ENCODE data around the gene CD48. TPM values are rescaled to one million over a fixed set of nuclear protein-coding genes. Genes with fewer than 3 reads are reported as not detected.

Gene CD48
- total and polyA plus RNA-seq, 2 donors (not counting 1 experiment from before 2014, with no cell fraction given), result 252 to 428 TPM

- no peaks in the 10 kb centered on the region for H3K9me3 ChIP-seq (ENCODE audit: control extremely low read depth in 1 of 3, control insufficient read depth in 2 of 3, insufficient read depth in 1 of 3, low read length in 2 of 3)
Measured at GRCh38 chr1:160645386-160646130, 66.1 kb downstream of the CD48 start.

More at GRCh38 chr1:160645386-160646130, 66.1 kb downstream of the CD48 start:
- Histone ChIP-seq H3K4me3 (ENCODE audit: control extremely low read depth in 1 of 5, extremely low read depth in 1 of 5, insufficient read depth in 1 of 5, low read depth in 2 of 5, low read length in 4 of 5) (peak overlapping the region; percentile 56 to 86 (median 78)), H4K20me1 (ENCODE audit: control insufficient read depth, insufficient read depth, low read length, poor library complexity, severe bottlenecking) (no peaks in the 10 kb centered on the region), H3K4me2 (replicated peaks; ENCODE audit: low read depth, low read length, poor library complexity, severe bottlenecking) (peak overlapping the region; percentile 79), H3K27me3 (replicated peaks in 1 of 4; ENCODE audit: control extremely low read depth in 1 of 4, control insufficient read depth in 3 of 4, insufficient read depth in 4 of 4, low read length in 3 of 4) (no peaks in the 10 kb centered on the region), H2AFZ (ENCODE audit: insufficient read depth, low read depth, low read length, poor library complexity, severe bottlenecking) (peak overlapping the region; percentile 59), H3K36me3 (replicated peaks in 1 of 2; ENCODE audit: control extremely low read depth in 1 of 2, control insufficient read depth in 1 of 2, extremely low read depth in 1 of 2, insufficient read depth in 2 of 2, low read length in 1 of 2) (peaks cover 0 to 11% of the 10 kb centered on the region in 2 experiments), H3K9ac (ENCODE audit: low read length) (peak overlapping the region; percentile 76), H3K27ac (ENCODE audit: low read length in 2 of 2) (peak overlapping the region; percentile 73 to 93), H3K4me1 (ENCODE audit: control insufficient read depth in 2 of 2, insufficient read depth in 2 of 2, low read length in 2 of 2) (peaks cover 71 to 85% of the 10 kb centered on the region in 2 donors), H3K79me2 (ENCODE audit: control insufficient read depth, insufficient read depth, low read length) (peaks cover 99% of the 10 kb centered on the region)
- ATAC-seq (ENCODE audit: low read depth), result no peak
- CTCF ChIA-PET, result interaction anchor here (1.0 to 3.3 kb wide), 8 partner anchors 13 to 216 kb away, joined by 3 to 35 read pairs (median 4); no protein-coding TSS in a partner anchor
- WGBS (ENCODE audit: insufficient coverage), result 70% methylated on average over 13 of the region's 13 CpGs
- Mint-ChIP-seq H3K27ac (peak overlapping the region; percentile 91), H3K4me1 (peaks cover 88% of the 10 kb centered on the region), H3K27me3 (no peaks in the 10 kb centered on the region), H3K9me3 (ENCODE audit: insufficient read depth) (peaks cover 4% of the 10 kb centered on the region), H3K4me3 (peak overlapping the region; percentile 93)
- intact Hi-C loops (cut with micrococcal nuclease), result loop anchor here (2.0 kb wide), 2 partner anchors 29 to 65 kb away; partner anchors contain the start of gene CD48
- POLR2A ChIA-PET, result interaction anchor here (0.5 kb wide), 1 partner anchor 110 kb away, joined by 3 read pairs; no protein-coding TSS in a partner anchor
- TF ChIP-seq EZH2 (IDR thresholded peaks at IDR 0.05; ENCODE audit: borderline replicate concordance, insufficient read depth, low read depth, low read length, poor library complexity, severe bottlenecking) (no peak), CTCF (IDR thresholded peaks at IDR 0.05) (no peak)
- DNase-seq, result no peak
